H9 (cell line): ENCODE measurements around the gene ANKH. TPM values are rescaled to one million over a fixed set of nuclear protein-coding genes. Genes with fewer than 3 reads are reported as not detected.

ENCODE experiments used
- DNase-seq: peaks from one replicate; pipeline ENCODE4 v3.0.0-alpha.2; 2017
- H2AFZ ChIP-seq: one replicate; pipeline ENCODE4 v1.6.1; 2013; ENCODE audit warnings: mild to moderate bottlenecking, low read length, control low read depth, moderate library complexity
- H2AK5ac ChIP-seq: 2 replicates; pipeline ENCODE4 v1.6.1; 2013; ENCODE audit warnings: low read length, control low read depth, mixed read lengths; ENCODE audit not compliant: insufficient read length
- H2BK120ac ChIP-seq: one replicate; pipeline ENCODE4 v1.6.1; 2013; ENCODE audit warnings: low read depth, mild to moderate bottlenecking, low read length, control low read depth, inconsistent platforms; ENCODE audit not compliant: poor library complexity, severe bottlenecking
- H2BK12ac ChIP-seq: 2 replicates; pipeline ENCODE4 v1.6.1; 2013; ENCODE audit warnings: low read length, control low read depth, mixed read lengths, low read depth; ENCODE audit not compliant: insufficient read length
- H2BK15ac ChIP-seq: 2 replicates; pipeline ENCODE4 v1.6.1; 2013; ENCODE audit warnings: low read depth, low read length, control low read depth
- H2BK20ac ChIP-seq: one replicate; pipeline ENCODE4 v1.6.1; 2013; ENCODE audit warnings: low read depth, mild to moderate bottlenecking, low read length, control low read depth, inconsistent platforms; ENCODE audit not compliant: poor library complexity, severe bottlenecking
- H2BK5ac ChIP-seq: 2 replicates; pipeline ENCODE4 v1.6.1; 2013; ENCODE audit warnings: low read length, control low read depth, mixed read lengths; ENCODE audit not compliant: insufficient read length
- H3K14ac ChIP-seq: 2 replicates; pipeline ENCODE4 v1.6.1; 2013; ENCODE audit warnings: low read length, control low read depth; ENCODE audit not compliant: insufficient read depth
- H3K18ac ChIP-seq: 2 replicates; pipeline ENCODE4 v1.6.1; 2013; ENCODE audit warnings: low read depth, mild to moderate bottlenecking, mixed read lengths, low read length, control low read depth; ENCODE audit not compliant: insufficient read length
- H3K23ac ChIP-seq: 2 replicates; pipeline ENCODE4 v1.6.1; 2013; ENCODE audit warnings: low read length, control low read depth, mixed read lengths, low read depth; ENCODE audit not compliant: insufficient read length
- H3K23me2 ChIP-seq: 2 replicates; pipeline ENCODE4 v1.6.1; 2013; ENCODE audit warnings: low read depth, mild to moderate bottlenecking, mixed read lengths, low read length, control low read depth; ENCODE audit not compliant: insufficient read length, poor library complexity, severe bottlenecking
- H3K27ac ChIP-seq: 2 replicates; pipeline ENCODE4 v1.5.1; 2013; ENCODE audit warnings: low read length, control low read depth, mixed read lengths, low read depth; ENCODE audit not compliant: insufficient read length
- H3K27me3 ChIP-seq: 2 replicates; pipeline ENCODE4 v1.6.1; 2013; ENCODE audit warnings: low read length, control low read depth, inconsistent platforms; ENCODE audit not compliant: insufficient read depth
- H3K4ac ChIP-seq: 2 replicates; pipeline ENCODE4 v1.6.1; 2013; ENCODE audit warnings: low read depth, mild to moderate bottlenecking, control low read depth, inconsistent platforms, low read length, moderate library complexity
- H3K4me1 ChIP-seq: 2 replicates; pipeline ENCODE4 v1.6.1; 2013; ENCODE audit warnings: low read length, control low read depth, inconsistent platforms; ENCODE audit not compliant: insufficient read depth
- H3K4me2 ChIP-seq: 2 replicates; pipeline ENCODE4 v1.6.1; 2013; ENCODE audit warnings: low read length, control low read depth, mixed read lengths; ENCODE audit not compliant: insufficient read length, insufficient read depth
- H3K56ac ChIP-seq: 2 replicates; pipeline ENCODE4 v1.6.1; 2013; ENCODE audit warnings: low read depth, mild to moderate bottlenecking, mixed read lengths, low read length, control low read depth; ENCODE audit not compliant: insufficient read length
- H3K79me1 ChIP-seq: 2 replicates; pipeline ENCODE4 v1.6.1; 2013; ENCODE audit warnings: low read depth, mild to moderate bottlenecking, moderate library complexity, low read length, control low read depth, inconsistent platforms; ENCODE audit not compliant: insufficient read depth, poor library complexity, severe bottlenecking
- H3K79me2 ChIP-seq: 2 replicates; pipeline ENCODE4 v1.6.1; 2013; ENCODE audit warnings: low read length, control low read depth, inconsistent platforms; ENCODE audit not compliant: insufficient read depth
- H3K9ac ChIP-seq: 2 replicates; pipeline ENCODE4 v1.6.1; 2013; ENCODE audit warnings: low read length, control low read depth, mixed read lengths; ENCODE audit not compliant: insufficient read length; ENCODE audit errors: extremely low read depth
- H3K9me3 ChIP-seq: one replicate; pipeline ENCODE4 v1.6.1; 2013; ENCODE audit warnings: low read depth, low read length, inconsistent platforms; ENCODE audit not compliant: control insufficient read depth
- H3T11ph ChIP-seq: one replicate; pipeline ENCODE4 v1.6.1; 2013; ENCODE audit warnings: mild to moderate bottlenecking, low read length, control low read depth, inconsistent platforms
- H4K20me1 ChIP-seq: one replicate; pipeline ENCODE4 v1.6.1; 2013; ENCODE audit not compliant: control insufficient read depth, insufficient read length, insufficient read depth
- H4K5ac ChIP-seq: 2 replicates; pipeline ENCODE4 v1.6.1; 2013; ENCODE audit warnings: low read depth, mild to moderate bottlenecking, mixed read lengths, low read length, control low read depth; ENCODE audit not compliant: insufficient read length
- H4K8ac ChIP-seq: replicated peaks from 2 replicates; pipeline ENCODE4 v1.6.1; 2013; ENCODE audit warnings: low read length, control low read depth, mixed read lengths, low read depth; ENCODE audit not compliant: insufficient read length
- H4K91ac ChIP-seq: 2 replicates; pipeline ENCODE4 v1.6.1; 2013; ENCODE audit warnings: low read depth, mild to moderate bottlenecking, moderate library complexity, mixed read lengths, low read length, control low read depth; ENCODE audit not compliant: insufficient read length
- H3K27ac Mint-ChIP-seq, 3 experiments: 2 replicates in 2 of 3; 3 replicates in 1 of 3; pipeline ENCODE4 v1.8.0; 2020 to 2021; ENCODE audit warnings: mixed read lengths in 3 of 3, mild to moderate bottlenecking in 1 of 3, moderate library complexity in 1 of 3
- H3K27me3 Mint-ChIP-seq: 2 replicates; pipeline ENCODE4 v1.8.0; 2021; ENCODE audit warnings: low read depth, mild to moderate bottlenecking, moderate library complexity, mixed read lengths
- H3K36me3 Mint-ChIP-seq, 3 experiments: 2 replicates in 2 of 3; 3 replicates in 1 of 3; pipeline ENCODE4 v1.8.0; 2020 to 2021; ENCODE audit warnings: low read depth in 3 of 3, mixed read lengths in 3 of 3; ENCODE audit not compliant: insufficient read depth in 1 of 3
- H3K4me1 Mint-ChIP-seq, 2 experiments: 2 replicates each; pipeline ENCODE4 v1.8.0; 2020; ENCODE audit warnings: mixed read lengths in 2 of 2
- H3K4me3 Mint-ChIP-seq, 2 experiments: 2 replicates in 1 of 2; 3 replicates in 1 of 2; pipeline ENCODE4 v1.8.0; 2020 to 2021; ENCODE audit warnings: mild to moderate bottlenecking in 2 of 2, mixed read lengths in 2 of 2, moderate library complexity in 1 of 2
- H3K9me3 Mint-ChIP-seq, 2 experiments: 2 replicates in 1 of 2; 3 replicates in 1 of 2; pipeline ENCODE4 v1.8.0; 2020; ENCODE audit warnings: mild to moderate bottlenecking in 2 of 2, mixed read lengths in 2 of 2, moderate library complexity in 1 of 2
- CTCF ChIP-seq: fragments of 200-600 bp; sonication (generic); conservative IDR thresholded peaks from 3 replicates; pipeline ENCODE4 v1.8.0; 2021; ENCODE audit warnings: antibody characterized with exemption, mild to moderate bottlenecking
- WGBS: extraction: QIAGEN DNeasy Blood & Tissue Kit; methylation state at CpG from one replicate; pipeline ENCODE4 v1.1.7; 2013; ENCODE audit warnings: missing lambda C conversion rate, low lambda C conversion rate, mixed read lengths; ENCODE audit not compliant: insufficient read length; ENCODE audit errors: extremely low coverage; 5-methylcytosine and 5-hydroxymethylcytosine counted together
- total RNA-seq: library from RNA; stranded (reverse); gene quantifications from 2 replicates; pipeline ENCODE4 v1.2.1, GENCODE V29; 2021

The ANKH gene
- total RNA-seq, 1 experiment from 2014 or later, result 9.6 TPM

GRCh38 chr5:14720236-14720923 is 151.2 kb downstream of the ANKH start:
- no peak overlapping the region for H2BK5ac ChIP-seq
- no peak overlapping the region for H3K4ac ChIP-seq
- Mint-ChIP-seq H3K4me3 (no peak overlapping the region), H3K4me1 (peaks cover 0 to 7% of the 10 kb centered on the region in 2 experiments; a peak in 1 of 4 replicates), H3K27ac (no peak overlapping the region), H3K9me3 (peaks cover 7 to 24% of the 10 kb centered on the region in 2 experiments), H3K27me3 (peaks cover 2% of the 10 kb centered on the region; the same call in 1 of the 2 replicates), H3K36me3 (peaks cover 1 to 31% (median 18%) of the 10 kb centered on the region in 3 experiments; a peak in 6 of 7 replicates)
- no peak overlapping the region for H4K8ac ChIP-seq
- no peak for DNase-seq
- H2AFZ ChIP-seq, result no peak overlapping the region
- H2BK20ac ChIP-seq, result no peak overlapping the region
- no peak overlapping the region for H3K56ac ChIP-seq
- no peak overlapping the region for H2BK120ac ChIP-seq
- H3K23me2 ChIP-seq, result no peaks in the 10 kb centered on the region
- H3K23ac ChIP-seq, result no peak overlapping the region
- no peak overlapping the region for H3K27ac ChIP-seq
- no peak overlapping the region for H2BK12ac ChIP-seq
- H4K91ac ChIP-seq, result no peak overlapping the region
- WGBS, result no CpG with 5 or more reads among the region's 3 CpGs
- no peak overlapping the region for H3K4me2 ChIP-seq
- H4K20me1 ChIP-seq, result no peaks in the 10 kb centered on the region
- H3K79me2 ChIP-seq, result no peaks in the 10 kb centered on the region
- no peaks in the 10 kb centered on the region for H3K4me1 ChIP-seq
- no peak overlapping the region for H2BK15ac ChIP-seq
- H3K27me3 ChIP-seq, result no peaks in the 10 kb centered on the region
- no peak overlapping the region for H2AK5ac ChIP-seq
- no peak overlapping the region for H3K9ac ChIP-seq
- no peaks in the 10 kb centered on the region for H3K9me3 ChIP-seq
- TF ChIP-seq CTCF, result no peak
- H3T11ph ChIP-seq, result no peak overlapping the region
- no peaks in the 10 kb centered on the region for H3K79me1 ChIP-seq
- H3K14ac ChIP-seq, result no peak overlapping the region
- H4K5ac ChIP-seq, result no peak overlapping the region
- H3K18ac ChIP-seq, result no peak overlapping the region
